Calu3 (cell line): ENCODE measurements around the gene MAGEL2. TPM values are rescaled to one million over a fixed set of nuclear protein-coding genes. Genes with fewer than 3 reads are reported as not detected.

Experiments used
- BruUV-seq: library from RNA; stranded (reverse); fragments of 400-500 nt; replicated peaks from 2 replicates; lab custom pipeline; 2021; lab: Mats Ljungman, UMichigan
- CTCF ChIA-PET: fragments of 300-600 bp; sonication (Branson Sonifier 250); formaldehyde crosslinking; loops from one replicate; lab custom pipeline; 2022; ENCODE audit warnings: antibody characterized with exemption; lab: Charles Lee
- DNase-seq: peaks from one replicate; pipeline ENCODE4 v3.0.0; 2022
- H3K27ac Mint-ChIP-seq: one replicate; pipeline ENCODE4 v1.8.0; 2022; ENCODE audit warnings: mixed read lengths; ENCODE audit not compliant: unreplicated experiment
- H3K27me3 Mint-ChIP-seq: one replicate; pipeline ENCODE4 v1.8.0; 2022; ENCODE audit warnings: mixed read lengths; ENCODE audit not compliant: unreplicated experiment
- H3K36me3 Mint-ChIP-seq: one replicate; pipeline ENCODE4 v1.8.0; 2022; ENCODE audit warnings: mild to moderate bottlenecking, moderate library complexity, mixed read lengths; ENCODE audit not compliant: insufficient read depth, unreplicated experiment
- H3K4me1 Mint-ChIP-seq: one replicate; pipeline ENCODE4 v1.8.0; 2022; ENCODE audit warnings: mild to moderate bottlenecking, low read depth, mixed read lengths; ENCODE audit not compliant: unreplicated experiment
- H3K4me3 Mint-ChIP-seq: one replicate; pipeline ENCODE4 v1.8.0; 2022; ENCODE audit warnings: mild to moderate bottlenecking, low read depth, moderate library complexity, mixed read lengths; ENCODE audit not compliant: unreplicated experiment
- H3K9me3 Mint-ChIP-seq: one replicate; pipeline ENCODE4 v1.8.0; 2022; ENCODE audit warnings: low read depth, mixed read lengths; ENCODE audit not compliant: unreplicated experiment
- intact Hi-C: fragments of 100-400 bp; cut with micrococcal nuclease; formaldehyde crosslinking; loops from one replicate; pipeline ENCODE4 v1.10.0; 2022; ENCODE audit not compliant: unreplicated experiment
- total RNA-seq: library from RNA; stranded (reverse); gene quantifications from 2 replicates; pipeline ENCODE4 v1.2.3, GENCODE V29; 2022
- TF ChIP-seq, protein P1 (sequence below): fragments of 200-600 bp; IDR thresholded peaks from one replicate; pipeline ENCODE4 v1.8.0; 2022; ENCODE audit warnings: antibody characterized with exemption; ENCODE audit not compliant: unreplicated experiment

Gene MAGEL2
- total RNA-seq, 1 experiment from 2014 or later, result not detected

DNA sequence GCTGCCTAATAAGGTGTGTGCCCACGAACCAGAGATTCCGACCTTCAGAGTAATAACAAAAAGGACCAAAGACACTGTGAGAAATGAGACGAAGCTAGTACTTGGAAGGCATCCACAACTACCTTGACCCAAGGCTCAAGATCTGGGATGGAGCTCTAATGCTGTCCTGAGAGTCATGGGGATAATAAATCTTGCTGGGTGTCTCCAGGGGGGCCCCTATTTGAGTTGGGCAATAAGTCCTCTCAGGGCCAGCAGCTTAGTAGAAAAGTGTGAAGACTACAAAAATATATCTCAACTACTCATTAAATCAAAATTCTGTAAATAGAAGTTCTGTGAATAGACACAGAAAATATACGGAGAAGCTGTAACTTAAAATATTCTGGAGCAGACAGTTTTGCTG lies 42.3 kb upstream of the MAGEL2 start:
- Mint-ChIP-seq H3K9me3 (peaks cover 2% of the 10 kb centered on the region), H3K4me3 (no peak overlapping the region), H3K36me3 (no peaks in the 10 kb centered on the region), H3K27me3 (no peaks in the 10 kb centered on the region), H3K27ac (no peak overlapping the region), H3K4me1 (no peaks in the 10 kb centered on the region)
- CTCF ChIA-PET, result no interaction called here
- intact Hi-C loops, result no loop called here
- no TSS peak for BruUV-seq
- TF ChIP-seq, protein P1, sequence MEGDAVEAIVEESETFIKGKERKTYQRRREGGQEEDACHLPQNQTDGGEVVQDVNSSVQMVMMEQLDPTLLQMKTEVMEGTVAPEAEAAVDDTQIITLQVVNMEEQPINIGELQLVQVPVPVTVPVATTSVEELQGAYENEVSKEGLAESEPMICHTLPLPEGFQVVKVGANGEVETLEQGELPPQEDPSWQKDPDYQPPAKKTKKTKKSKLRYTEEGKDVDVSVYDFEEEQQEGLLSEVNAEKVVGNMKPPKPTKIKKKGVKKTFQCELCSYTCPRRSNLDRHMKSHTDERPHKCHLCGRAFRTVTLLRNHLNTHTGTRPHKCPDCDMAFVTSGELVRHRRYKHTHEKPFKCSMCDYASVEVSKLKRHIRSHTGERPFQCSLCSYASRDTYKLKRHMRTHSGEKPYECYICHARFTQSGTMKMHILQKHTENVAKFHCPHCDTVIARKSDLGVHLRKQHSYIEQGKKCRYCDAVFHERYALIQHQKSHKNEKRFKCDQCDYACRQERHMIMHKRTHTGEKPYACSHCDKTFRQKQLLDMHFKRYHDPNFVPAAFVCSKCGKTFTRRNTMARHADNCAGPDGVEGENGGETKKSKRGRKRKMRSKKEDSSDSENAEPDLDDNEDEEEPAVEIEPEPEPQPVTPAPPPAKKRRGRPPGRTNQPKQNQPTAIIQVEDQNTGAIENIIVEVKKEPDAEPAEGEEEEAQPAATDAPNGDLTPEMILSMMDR, result no peak
- DNase-seq, result no peak

GRCh38 chr15:23687143-23687470 lies 39.4 kb upstream of the MAGEL2 start, which contains the start of gene NDN:
Gene NDN (minus strand): TSS chr15:23687305. CDS start chr15:23687217, 88 bp downstream.
- no peak for DNase-seq
- Mint-ChIP-seq H3K4me3 (no peak within 1 kb of the TSS), H3K27ac (no peak within 1 kb of the TSS), H3K27me3 (no peaks in the 10 kb centered on the region), H3K4me1 (no peaks in the 10 kb centered on the region), H3K36me3 (no peaks in the 10 kb centered on the region), H3K9me3 (peaks cover 2% of the 10 kb centered on the region)
- intact Hi-C loops, result no loop called here
- CTCF ChIA-PET, result no interaction called here
- BruUV-seq, result no TSS peak
- TF ChIP-seq, protein P1, result no peak

- H3K4me1 Mint-ChIP-seq, result no peaks in the 10 kb centered on the region
- DNase-seq, result no peak
- H3K27me3 Mint-ChIP-seq, result no peaks in the 10 kb centered on the region
- TF ChIP-seq, protein P1, result no peak
- CTCF ChIA-PET, result no interaction called here
- H3K36me3 Mint-ChIP-seq, result no peaks in the 10 kb centered on the region
- H3K4me3 Mint-ChIP-seq, result no peak overlapping the region
- peaks cover 2% of the 10 kb centered on the region for H3K9me3 Mint-ChIP-seq
- no TSS peak for BruUV-seq
- intact Hi-C loops, result no loop called here
- no peak overlapping the region for H3K27ac Mint-ChIP-seq
Observed at GRCh38 chr15:23686466-23687142, 38.9 kb upstream of the MAGEL2 start.

GRCh38 chr15:23671481-23671880 lies 23.8 kb upstream of the MAGEL2 start:
- CTCF ChIA-PET, result no interaction called here
- Mint-ChIP-seq H3K27me3 (no peaks in the 10 kb centered on the region), H3K4me1 (no peaks in the 10 kb centered on the region), H3K27ac (no peak overlapping the region), H3K9me3 (no peaks in the 10 kb centered on the region), H3K36me3 (no peaks in the 10 kb centered on the region), H3K4me3 (no peak overlapping the region)
- TF ChIP-seq, protein P1, result no peak
- no peak for DNase-seq
- no TSS peak for BruUV-seq
- intact Hi-C loops, result no loop called here
